ENCODE data around the gene KNDC1.

GRCh38 chr10:133129071-133129858 lies 30.8 kb upstream of the KNDC1 start:
- TF ChIP-seq GATA2 (IDR thresholded peaks at IDR 0.05; ENCODE audit: low read depth, low read length) (no peak), GATA3 (IDR thresholded peaks at IDR 0.05; ENCODE audit: low read depth, low read length) (no peak)

Measured in SH-SY5Y (cell line).